ENCODE data around the gene RAI2. TPM values are rescaled to one million over a fixed set of nuclear protein-coding genes. Genes with fewer than 3 reads are reported as not detected.

Gene RAI2
- total RNA-seq, 4 donors from 2014 or later = 24.4 to 35.3 (median 29.5) TPM

DNA sequence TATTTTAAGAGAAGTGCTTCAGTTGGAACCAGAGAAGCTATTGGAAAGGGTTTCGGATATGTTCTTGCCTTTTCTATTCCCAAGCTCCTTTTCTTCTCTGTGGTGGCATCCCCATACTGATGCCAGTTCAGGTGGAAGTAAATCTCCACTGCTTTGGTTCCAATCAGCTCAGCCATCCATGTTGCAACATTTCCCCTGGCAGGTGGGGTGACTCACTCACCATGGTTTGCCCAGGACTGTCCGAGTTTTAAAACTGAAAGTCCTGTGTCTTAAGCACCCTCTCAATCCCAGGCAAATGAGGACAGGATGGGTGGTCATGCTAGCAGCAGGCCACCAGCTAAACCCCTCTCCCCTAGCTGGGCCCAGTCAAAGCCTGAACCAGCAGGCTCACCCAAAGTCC is 15.1 kb downstream of the RAI2 start:
- TF ChIP-seq EP300 (IDR thresholded peaks at IDR 0.05) (no peak), POLR2AphosphoS5 (IDR thresholded peaks at IDR 0.05) (no peak), POLR2A (IDR thresholded peaks at IDR 0.05; ENCODE audit: low read depth) (no peak)
- TF ChIP-seq, protein P1, sequence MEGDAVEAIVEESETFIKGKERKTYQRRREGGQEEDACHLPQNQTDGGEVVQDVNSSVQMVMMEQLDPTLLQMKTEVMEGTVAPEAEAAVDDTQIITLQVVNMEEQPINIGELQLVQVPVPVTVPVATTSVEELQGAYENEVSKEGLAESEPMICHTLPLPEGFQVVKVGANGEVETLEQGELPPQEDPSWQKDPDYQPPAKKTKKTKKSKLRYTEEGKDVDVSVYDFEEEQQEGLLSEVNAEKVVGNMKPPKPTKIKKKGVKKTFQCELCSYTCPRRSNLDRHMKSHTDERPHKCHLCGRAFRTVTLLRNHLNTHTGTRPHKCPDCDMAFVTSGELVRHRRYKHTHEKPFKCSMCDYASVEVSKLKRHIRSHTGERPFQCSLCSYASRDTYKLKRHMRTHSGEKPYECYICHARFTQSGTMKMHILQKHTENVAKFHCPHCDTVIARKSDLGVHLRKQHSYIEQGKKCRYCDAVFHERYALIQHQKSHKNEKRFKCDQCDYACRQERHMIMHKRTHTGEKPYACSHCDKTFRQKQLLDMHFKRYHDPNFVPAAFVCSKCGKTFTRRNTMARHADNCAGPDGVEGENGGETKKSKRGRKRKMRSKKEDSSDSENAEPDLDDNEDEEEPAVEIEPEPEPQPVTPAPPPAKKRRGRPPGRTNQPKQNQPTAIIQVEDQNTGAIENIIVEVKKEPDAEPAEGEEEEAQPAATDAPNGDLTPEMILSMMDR (IDR thresholded peaks at IDR 0.05) = no peak
- 83% methylated on average over 2 of the region's 2 CpGs for WGBS
- no peaks in the 10 kb centered on the region for H3K27me3 ChIP-seq
- H3K9me3 ChIP-seq = no peaks in the 10 kb centered on the region
- no peak for DNase-seq (ENCODE audit: extremely low spot score)
- intact Hi-C loops (cut with DNase I) = no loop called here
- no peak overlapping the region for H3K27ac ChIP-seq (replicated peaks in 1 of 4)
- H3K4me1 ChIP-seq = peaks cover 20 to 55% (median 44%) of the 10 kb centered on the region in 4 donors
- H3K36me3 ChIP-seq = no peaks in the 10 kb centered on the region
- no peak overlapping the region for H3K4me3 ChIP-seq

DNA sequence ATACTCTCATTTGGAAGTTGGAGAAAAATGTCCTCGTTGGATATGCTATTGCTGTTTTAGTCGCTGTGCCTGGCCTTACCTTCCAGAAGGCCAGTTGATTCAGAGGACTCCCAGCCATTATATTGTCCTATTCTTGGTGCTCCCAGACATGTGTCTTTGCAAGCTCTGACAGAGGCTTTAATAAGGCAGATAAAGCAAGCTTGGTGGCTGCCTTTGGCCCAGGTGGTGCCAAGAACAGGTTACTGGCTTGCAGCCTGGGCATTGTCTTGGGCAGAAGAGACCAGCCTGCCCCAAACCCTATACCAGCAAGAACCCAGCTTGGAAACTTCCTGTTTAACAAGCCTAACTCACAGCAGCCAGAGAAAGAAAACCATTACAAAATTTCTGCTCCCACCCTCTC is 16.9 kb downstream of the RAI2 start:
- Histone ChIP-seq H3K4me1 (peaks cover 14 to 51% (median 38%) of the 10 kb centered on the region in 4 donors), H3K27me3 (no peaks in the 10 kb centered on the region), H3K4me3 (no peak overlapping the region), H3K27ac (replicated peaks in 1 of 4) (no peak overlapping the region), H3K9me3 (no peaks in the 10 kb centered on the region), H3K36me3 (no peaks in the 10 kb centered on the region)
- intact Hi-C loops (cut with DNase I) = no loop called here
- WGBS = 37% methylated on average over 2 of the region's 2 CpGs
- DNase-seq (ENCODE audit: extremely low spot score) = no peak
- no peak for TF ChIP-seq POLR2A (IDR thresholded peaks at IDR 0.05; ENCODE audit: low read depth)
- no peak for TF ChIP-seq POLR2AphosphoS5 (IDR thresholded peaks at IDR 0.05)
- TF ChIP-seq EP300 (IDR thresholded peaks at IDR 0.05) = no peak
- TF ChIP-seq, protein P1 (IDR thresholded peaks at IDR 0.05) = no peak

DNA sequence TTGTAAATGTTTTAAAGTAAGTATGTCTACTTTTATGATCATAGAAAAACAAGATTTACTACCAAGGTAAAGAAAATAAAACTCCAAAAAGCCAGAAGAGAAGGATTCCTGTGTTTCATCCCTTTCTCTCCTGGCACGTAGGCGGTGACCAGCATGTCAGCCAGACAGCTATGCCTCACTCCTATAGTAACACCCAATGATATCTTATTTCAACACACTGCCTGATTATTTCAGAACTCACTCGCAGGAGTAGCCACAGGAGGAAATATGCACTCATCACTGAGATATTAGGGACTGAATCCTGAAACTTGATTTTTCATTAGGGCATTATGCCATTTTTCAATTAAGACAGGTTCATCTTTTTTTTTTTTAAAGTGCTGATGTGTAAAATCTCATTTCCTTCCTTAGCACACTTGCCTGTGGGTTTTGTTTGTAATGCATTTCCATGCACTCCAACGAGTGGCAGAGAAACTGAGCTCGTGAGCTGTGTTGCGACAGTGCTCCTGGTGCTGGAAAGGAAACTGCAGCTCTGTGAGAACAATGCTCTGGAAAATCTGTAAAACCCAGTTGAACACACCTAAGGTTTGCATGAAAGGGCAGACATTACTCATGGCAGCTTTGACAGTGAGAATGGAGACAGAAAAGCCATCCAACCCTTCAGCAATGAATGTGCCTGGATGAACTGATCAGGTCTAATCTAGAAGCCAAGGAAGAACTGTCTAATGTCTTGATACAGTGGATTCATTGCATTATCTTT is 18.2 kb downstream of the RAI2 start:
- Histone ChIP-seq H3K36me3 (no peaks in the 10 kb centered on the region), H3K4me3 (no peak overlapping the region), H3K9me3 (no peaks in the 10 kb centered on the region), H3K4me1 (peaks cover 14 to 42% (median 26%) of the 10 kb centered on the region in 4 donors), H3K27me3 (no peaks in the 10 kb centered on the region), H3K27ac (replicated peaks in 1 of 4) (no peak overlapping the region)
- 54% methylated on average over 6 of the region's 6 CpGs for WGBS
- intact Hi-C loops (cut with DNase I) = no loop called here
- no peak for DNase-seq (ENCODE audit: extremely low spot score)
- TF ChIP-seq EP300 (IDR thresholded peaks at IDR 0.05) (no peak), POLR2AphosphoS5 (IDR thresholded peaks at IDR 0.05) (peak in 1 of 2 donors; percentile 22)

DNA sequence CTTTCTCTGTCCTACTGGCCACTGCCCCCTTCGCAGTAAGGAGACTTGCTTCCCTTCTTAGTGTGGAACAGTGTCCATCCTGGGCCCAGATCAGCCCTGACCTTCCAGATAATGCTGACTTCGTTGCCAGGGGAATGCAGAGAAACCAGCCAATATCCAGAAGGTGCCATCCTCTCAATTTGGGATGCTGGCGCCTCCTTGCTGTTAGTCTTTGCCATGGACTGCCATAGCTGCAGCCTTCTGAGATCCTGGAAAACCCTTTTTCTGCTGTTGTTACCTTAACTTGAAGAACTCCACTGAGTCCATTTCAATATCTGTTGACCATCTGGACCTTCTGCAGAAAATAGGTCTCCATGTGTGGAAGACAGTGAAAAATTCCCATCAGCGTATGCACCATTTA is 21.8 kb downstream of the RAI2 start:
- Histone ChIP-seq H3K4me3 (no peak overlapping the region), H3K9me3 (no peaks in the 10 kb centered on the region), H3K27ac (replicated peaks in 1 of 4) (no peak overlapping the region), H3K4me1 (peaks cover 10 to 21% (median 14%) of the 10 kb centered on the region in 4 donors), H3K36me3 (no peaks in the 10 kb centered on the region), H3K27me3 (no peaks in the 10 kb centered on the region)
- DNase-seq (ENCODE audit: extremely low spot score) = no peak
- TF ChIP-seq, protein P1 (IDR thresholded peaks at IDR 0.05) = no peak
- TF ChIP-seq EP300 (IDR thresholded peaks at IDR 0.05) (no peak), POLR2A (IDR thresholded peaks at IDR 0.05; ENCODE audit: low read depth) (no peak), POLR2AphosphoS5 (IDR thresholded peaks at IDR 0.05) (no peak)
- intact Hi-C loops (cut with DNase I) = no loop called here
- WGBS = 47% methylated on average over 4 of the region's 4 CpGs

DNA sequence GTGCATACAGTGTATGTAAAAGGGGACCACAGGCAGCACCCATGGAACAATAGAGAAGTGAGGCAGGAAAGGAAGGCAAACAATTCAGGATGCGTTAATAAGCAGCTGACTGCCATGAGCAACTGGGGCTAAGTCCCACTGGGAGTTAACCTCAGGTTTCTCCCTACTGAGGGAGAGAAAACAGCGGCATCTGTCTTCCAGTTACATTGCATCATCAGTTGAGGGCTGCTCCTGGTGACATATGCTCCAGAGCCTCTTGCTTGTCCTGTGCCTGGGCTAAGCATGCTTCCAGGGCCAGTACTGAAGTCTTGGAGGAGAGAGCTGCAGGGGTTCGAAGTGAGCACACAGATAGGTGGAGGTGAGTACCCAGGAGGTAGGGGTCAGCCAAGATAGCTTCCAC is 24.3 kb downstream of the RAI2 start:
- Histone ChIP-seq H3K36me3 (no peaks in the 10 kb centered on the region), H3K27me3 (no peaks in the 10 kb centered on the region), H3K9me3 (no peaks in the 10 kb centered on the region), H3K4me3 (no peak overlapping the region), H3K27ac (replicated peaks in 1 of 4) (no peak overlapping the region), H3K4me1 (peaks cover 0 to 6% (median 3%) of the 10 kb centered on the region in 4 donors)
- DNase-seq (ENCODE audit: extremely low spot score) = no peak
- intact Hi-C loops (cut with DNase I) = no loop called here
- 57% methylated on average over 3 of the region's 3 CpGs for WGBS
- TF ChIP-seq, protein P1 (IDR thresholded peaks at IDR 0.05) = no peak
- no peak for TF ChIP-seq POLR2AphosphoS5 (IDR thresholded peaks at IDR 0.05)
- no peak for TF ChIP-seq EP300 (IDR thresholded peaks at IDR 0.05)
- TF ChIP-seq POLR2A (IDR thresholded peaks at IDR 0.05; ENCODE audit: low read depth) = no peak
